Transverse colon (tissue), 4 donors: ENCODE measurements around the gene CLOCK. TPM values are rescaled to one million over a fixed set of nuclear protein-coding genes. Genes with fewer than 3 reads are reported as not detected.

Source experiments
- DNase-seq: peaks from one replicate; pipeline ENCODE4 v3.0.0-alpha.2; 2019
- H3K27ac ChIP-seq, 4 donors: fragments of 200-600 bp; sonication (generic); 2 replicates each; pipeline ENCODE4 v1.5.1; 2016 to 2018; ENCODE audit warnings: inconsistent platforms in 4 of 4
- H3K27me3 ChIP-seq: fragments of 200-600 bp; sonication (generic); 2 replicates; pipeline ENCODE4 v1.5.1; 2017; ENCODE audit warnings: inconsistent platforms
- H3K36me3 ChIP-seq, 4 donors: fragments of 200-600 bp; sonication (generic); 2 replicates each; pipeline ENCODE4 v1.5.1; 2017 to 2019; ENCODE audit warnings: inconsistent platforms in 4 of 4
- H3K4me1 ChIP-seq, 4 donors: fragments of 200-600 bp; sonication (generic); 2 replicates each; pipeline ENCODE4 v1.5.1; 2017 to 2020; ENCODE audit warnings: inconsistent platforms in 4 of 4
- H3K4me3 ChIP-seq, 4 donors: fragments of 200-600 bp; sonication (generic); 1 replicate in 1 of 4; 2 replicates in 3 of 4; pipeline versions ENCODE4 v1.5.1 to v1.6.1; 2017 to 2019; ENCODE audit warnings: inconsistent platforms in 4 of 4
- H3K9me3 ChIP-seq, 2 donors: fragments of 200-600 bp; sonication (generic); 2 replicates each; pipeline ENCODE4 v1.5.1; 2017 to 2019; ENCODE audit warnings: inconsistent platforms in 2 of 2
- CTCF ChIP-seq, 5 experiments: fragments of 200-600 bp in 3 of 5; fragments of 450-650 bp in 2 of 5; sonication (generic) in 3 of 5; IDR thresholded peaks; 1 replicate in 2 of 5; 2 replicates in 3 of 5; pipeline ENCODE4 v1.5.1; 2016 to 2017; ENCODE audit warnings: antibody characterized with exemption in 5 of 5, inconsistent platforms in 3 of 5, mild to moderate bottlenecking in 2 of 5, moderate library complexity in 1 of 5
- EP300 ChIP-seq: sonication (generic); formaldehyde crosslinking; IDR thresholded peaks from one replicate; pipeline ENCODE4 v1.6.1; 2017; ENCODE audit warnings: antibody characterized with exemption, low read depth
- POLR2A ChIP-seq: fragments of 450-650 bp; IDR thresholded peaks from one replicate; pipeline ENCODE4 v1.6.1; 2016; ENCODE audit warnings: antibody characterized with exemption, mild to moderate bottlenecking, moderate library complexity
- POLR2AphosphoS5 ChIP-seq, 3 donors: sonication (generic); formaldehyde crosslinking; IDR thresholded peaks; one replicate each; pipeline ENCODE4 v1.6.1; 2016; ENCODE audit warnings: antibody characterized with exemption in 3 of 3
- WGBS, 2 donors: methylation state at CpG; one replicate each; pipeline ENCODE4 v1.1.5; 2018; ENCODE audit warnings: low coverage in 1 of 2; 5-methylcytosine and 5-hydroxymethylcytosine counted together
- in situ Hi-C, 4 donors: fragments of 200-750 bp; cut with MboI; loops; one replicate each; pipeline versions ENCODE4 v1.15.0 to v1.15.1; 2017; ENCODE audit warnings: low sequenced_read_pairs in 3 of 4, low pct_ligation_motif_present in 1 of 4, low pct_unique_long_range_greater_than_20kb in 1 of 4
- intact Hi-C: fragments of 100-400 bp; cut with DNase I; formaldehyde crosslinking; loops from one replicate; pipeline ENCODE4 v1.15.1; 2023; ENCODE audit warnings: low total_unique reads
- total RNA-seq, 4 donors: library from RNA; depleted of rRNA; stranded (reverse); fragments of >200 nt; gene quantifications; one replicate each; pipeline ENCODE4 v1.1.0, GENCODE V29; 2016

CLOCK gene
- total RNA-seq, 4 donors from 2014 or later, result 6.7 to 19.7 (median 16.9) TPM

GRCh38 chr4:55406545-55406944 lies 140.2 kb downstream of the CLOCK start:
- Histone ChIP-seq H3K27me3 (no peaks in the 10 kb centered on the region), H3K4me3 (no peak overlapping the region), H3K9me3 (no peaks in the 10 kb centered on the region), H3K27ac (no peak overlapping the region), H3K4me1 (peaks cover 0 to 20% (median 10%) of the 10 kb centered on the region in 4 donors), H3K36me3 (peaks cover 0 to 18% (median 3%) of the 10 kb centered on the region in 4 donors)
- in situ Hi-C loops (no loop called here), intact Hi-C loops (no loop called here)
- WGBS, 2 donors, result 98 to 100% methylated on average over 1 to 2 of the region's 2 CpGs
- DNase-seq, result no peak
- TF ChIP-seq POLR2AphosphoS5 (IDR thresholded peaks at IDR 0.05) (no peak), POLR2A (no peak), CTCF (IDR thresholded peaks at IDR 0.05) (no peak), EP300 (no peak)

GRCh38 chr4:55405073-55405472 lies 141.6 kb downstream of the CLOCK start:
- 95 to 96% methylated on average over 3 of the region's 3 CpGs for whole genome bisulfite sequencing, 2 donors
- Histone ChIP-seq H3K27me3 (no peaks in the 10 kb centered on the region), H3K4me1 (peaks cover 0 to 27% (median 12%) of the 10 kb centered on the region in 4 donors), H3K36me3 (peaks cover 0 to 23% (median 3%) of the 10 kb centered on the region in 4 donors), H3K9me3 (no peaks in the 10 kb centered on the region), H3K4me3 (no peak overlapping the region), H3K27ac (no peak overlapping the region)
- no peak for DNase-seq
- in situ Hi-C loops (no loop called here), intact Hi-C loops (no loop called here)
- no peak for TF ChIP-seq CTCF (IDR thresholded peaks at IDR 0.05)
- TF ChIP-seq POLR2AphosphoS5 (IDR thresholded peaks at IDR 0.05), result no peak
- TF ChIP-seq EP300, result no peak
- TF ChIP-seq POLR2A, result no peak

- no peak for DNase-seq
- in situ Hi-C loops (no loop called here), intact Hi-C loops (no loop called here)
- Histone ChIP-seq H3K4me3 (peak overlapping the region in 1 of 4 donors; percentile 86), H3K4me1 (peaks cover 6 to 47% (median 34%) of the 10 kb centered on the region in 4 donors), H3K27ac (peak overlapping the region in 3 of 4 donors; percentile 97 to 98 (median 97)), H3K27me3 (no peaks in the 10 kb centered on the region), H3K9me3 (no peaks in the 10 kb centered on the region), H3K36me3 (peaks cover 0 to 8% (median 3%) of the 10 kb centered on the region in 4 donors)
- 78% methylated on average over 1 of the region's 1 CpG for WGBS, 2 donors
- no peak for TF ChIP-seq EP300
- no peak for TF ChIP-seq POLR2AphosphoS5 (IDR thresholded peaks at IDR 0.05)
- TF ChIP-seq CTCF (IDR thresholded peaks at IDR 0.05), result no peak
- TF ChIP-seq POLR2A, result no peak
These were observed 147.1 kb downstream of the CLOCK start for GRCh38 chr4:55399581-55399980.

- TF ChIP-seq POLR2A (no peak), POLR2AphosphoS5 (IDR thresholded peaks at IDR 0.05) (no peak)
- Histone ChIP-seq H3K9me3 (no peaks in the 10 kb centered on the region), H3K36me3 (peaks cover 0 to 8% (median under 1%) of the 10 kb centered on the region in 4 donors), H3K4me3 (peak overlapping the region in 1 of 4 donors; percentile 86), H3K27ac (peak overlapping the region; percentile 97 to 100 (median 98)), H3K4me1 (peaks cover 6 to 47% (median 34%) of the 10 kb centered on the region in 4 donors), H3K27me3 (no peaks in the 10 kb centered on the region)
- intact Hi-C loops, result no loop called here
- no peak for DNase-seq
- in situ Hi-C loops, result no loop called here
- WGBS, 2 donors, result 40 to 56% methylated on average over 3 of the region's 3 CpGs
These were observed 147.7 kb downstream of the CLOCK start for GRCh38 chr4:55398966-55399365.

- Histone ChIP-seq H3K4me1 (peaks cover 6 to 47% (median 34%) of the 10 kb centered on the region in 4 donors), H3K4me3 (peak overlapping the region in 3 of 4 donors; percentile 86 to 99 (median 97)), H3K27ac (peak overlapping the region; percentile 97 to 100 (median 98)), H3K9me3 (no peaks in the 10 kb centered on the region), H3K27me3 (no peaks in the 10 kb centered on the region), H3K36me3 (peaks cover 0 to 8% (median 0%) of the 10 kb centered on the region in 4 donors)
- WGBS, 2 donors, result 17 to 21% methylated on average over 1 of the region's 1 CpG
- no peak for DNase-seq
- intact Hi-C loops, result no loop called here
- in situ Hi-C loops, result no loop called here
- TF ChIP-seq EP300 (no peak), POLR2A (no peak), POLR2AphosphoS5 (IDR thresholded peaks at IDR 0.05) (no peak)
These were observed 148.2 kb downstream of the CLOCK start for GRCh38 chr4:55398461-55398860.
